Common myeloid progenitor, CD34-positive (primary cell): ENCODE results near the gene KDM2B.
"Not testable (repeated sequence)": the region's sequence is repeated elsewhere in the genome, so short reads cannot be mapped to it uniquely, and the experiment has no call there.

Source experiments
- CTCF ChIA-PET: fragments of 350-600 bp; sonication (Branson Sonifier 250); formaldehyde crosslinking; loops from one replicate; lab custom pipeline; 2021; ENCODE audit warnings: antibody characterized with exemption; lab: Charles Lee
- POLR2A ChIA-PET: fragments of 350-600 bp; sonication (Branson Sonifier 250); formaldehyde crosslinking; loops from one replicate; lab custom pipeline; 2021; ENCODE audit warnings: antibody characterized with exemption; lab: Charles Lee
- DNase-seq, 3 donors: peaks; one replicate each; pipeline versions ENCODE4 v3.0.0 to v3.0.0-alpha.2; 2013
- H3K27ac ChIP-seq, 2 experiments: 1 replicate in 1 of 2; 2 replicates in 1 of 2; pipeline ENCODE4 v1.7.0; 2013; ENCODE audit warnings: inconsistent platforms in 2 of 2, low read length in 2 of 2, mild to moderate bottlenecking in 2 of 2, low read depth in 1 of 2, moderate library complexity in 1 of 2; ENCODE audit not compliant: severe bottlenecking in 2 of 2, insufficient read depth in 1 of 2, poor library complexity in 1 of 2
- H3K27me3 ChIP-seq, 5 experiments: replicated peaks in 2 of 5; 1 replicate in 3 of 5; 2 replicates in 2 of 5; pipeline versions ENCODE4 v1.6.1 to v1.7.0; 2013; ENCODE audit warnings: low read length in 4 of 5, mild to moderate bottlenecking in 2 of 5, moderate library complexity in 2 of 5, inconsistent platforms in 1 of 5; ENCODE audit not compliant: insufficient read depth in 5 of 5, control insufficient read depth in 4 of 5
- H3K36me3 ChIP-seq, 4 experiments: 1 replicate in 2 of 4; 2 replicates in 2 of 4; pipeline versions ENCODE4 v1.6.1 to v1.7.0; 2013; ENCODE audit warnings: low read length in 3 of 4, control low read depth in 1 of 4, mild to moderate bottlenecking in 1 of 4; ENCODE audit not compliant: control insufficient read depth in 4 of 4, insufficient read depth in 4 of 4
- H3K4me1 ChIP-seq, 4 experiments: 1 replicate in 3 of 4; 2 replicates in 1 of 4; pipeline versions ENCODE4 v1.6.1 to v1.7.1; 2013; ENCODE audit warnings: low read length in 3 of 4, mild to moderate bottlenecking in 3 of 4, control low read depth in 1 of 4, inconsistent platforms in 1 of 4, moderate library complexity in 1 of 4; ENCODE audit not compliant: control insufficient read depth in 4 of 4, insufficient read depth in 4 of 4; ENCODE audit errors: control extremely low read depth in 1 of 4
- H3K4me3 ChIP-seq, 7 experiments: 1 replicate in 4 of 7; 2 replicates in 3 of 7; pipeline versions ENCODE4 v1.5.1 to v1.7.0; 2013; ENCODE audit warnings: mild to moderate bottlenecking in 7 of 7, low read length in 6 of 7, moderate library complexity in 6 of 7, inconsistent platforms in 2 of 7, low read depth in 2 of 7, control low read depth in 1 of 7; ENCODE audit not compliant: insufficient read depth in 4 of 7, control insufficient read depth in 1 of 7; ENCODE audit errors: extremely low read depth in 1 of 7
- H3K9me3 ChIP-seq, 5 experiments: 1 replicate in 4 of 5; 2 replicates in 1 of 5; pipeline versions ENCODE4 v1.6.1 to v1.7.1; 2013; ENCODE audit warnings: low read length in 4 of 5, mild to moderate bottlenecking in 2 of 5, inconsistent platforms in 1 of 5, low read depth in 1 of 5, moderate library complexity in 1 of 5; ENCODE audit not compliant: control insufficient read depth in 4 of 5, insufficient read depth in 2 of 5; ENCODE audit errors: control extremely low read depth in 1 of 5
- WGBS: methylation state at CpG from one replicate; pipeline ENCODE4 v1.1.5; 2013; ENCODE audit not compliant: insufficient coverage; 5-methylcytosine and 5-hydroxymethylcytosine counted together

The KDM2B gene

DNA sequence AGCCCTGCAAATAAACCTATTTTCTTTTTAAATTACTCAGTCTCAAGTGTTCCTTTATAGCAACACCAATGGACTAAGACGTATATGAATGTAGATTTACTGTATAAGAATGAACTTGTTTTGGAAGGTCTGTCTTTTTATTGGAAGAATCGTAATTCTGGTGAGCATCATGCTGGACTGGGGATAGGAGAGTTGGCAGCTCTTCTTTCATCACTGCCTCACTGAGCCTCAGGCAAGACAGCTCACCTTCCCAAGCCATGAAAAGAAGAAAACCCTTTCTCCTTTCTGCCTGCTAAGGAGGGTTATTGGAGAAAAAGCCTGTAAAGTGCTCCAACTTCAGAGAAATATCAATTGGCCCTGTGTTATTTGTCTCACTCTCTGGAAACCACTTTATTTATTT lies 190.0 kb downstream of the KDM2B start:
- Histone ChIP-seq H3K4me1 (peaks cover 0 to 13% (median 8%) of the 10 kb centered on the region in 4 experiments), H3K27ac (no peak overlapping the region), H3K9me3 (no peaks in the 10 kb centered on the region), H3K36me3 (no peaks in the 10 kb centered on the region), H3K4me3 (no peak overlapping the region), H3K27me3 (no peaks in the 10 kb centered on the region)
- ChIA-PET CTCF (interaction anchor here (1.7 kb wide), 1 partner anchor 52 kb away, joined by 4 read pairs; no protein-coding TSS in a partner anchor), POLR2A (interaction anchor here (0.6 kb wide), 1 partner anchor 60 kb away, joined by 5 read pairs; no protein-coding TSS in a partner anchor)
- no peak for DNase-seq
- WGBS = no CpG with 5 or more reads among the region's 2 CpGs

GRCh38 chr12:121388421-121388981 lies 192.3 kb downstream of the KDM2B start:
- Histone ChIP-seq H3K36me3 (no peaks in the 10 kb centered on the region), H3K4me3 (no peak overlapping the region), H3K27me3 (no peaks in the 10 kb centered on the region), H3K27ac (no peak overlapping the region), H3K9me3 (no peaks in the 10 kb centered on the region), H3K4me1 (peaks cover 0 to 13% (median 8%) of the 10 kb centered on the region in 4 experiments)
- ChIA-PET POLR2A (interaction anchor here (0.6 kb wide), 1 partner anchor 37 kb away, joined by 7 read pairs; the partner anchor contains the start of gene ANAPC5), CTCF (no interaction called here)
- DNase-seq = peak; percentile 27 to 78 (median 74)
- 43% methylated on average over 5 of the region's 5 CpGs for WGBS

GRCh38 chr12:121384891-121385290 lies 195.9 kb downstream of the KDM2B start:
- H3K4me3 ChIP-seq, DNase-seq, H3K36me3 ChIP-seq, H3K27ac ChIP-seq, H3K4me1 ChIP-seq, H3K27me3 ChIP-seq, H3K9me3 ChIP-seq, POLR2A ChIA-PET: not testable (repeated sequence)
- CTCF ChIA-PET = interaction anchor here (0.6 to 1.4 kb wide), 3 partner anchors 9 to 1224 kb away, joined by 3 to 4 read pairs (median 3); no protein-coding TSS in a partner anchor
- no CpG with 5 or more reads among the region's 6 CpGs for WGBS

- WGBS = 92% methylated on average over 9 of the region's 9 CpGs
- no peak overlapping the region for H3K27ac ChIP-seq
- H3K4me1 ChIP-seq = peaks cover 0 to 5% (median 4%) of the 10 kb centered on the region in 4 experiments
- H3K36me3 ChIP-seq = no peaks in the 10 kb centered on the region
- no peak for DNase-seq
- no peaks in the 10 kb centered on the region for H3K27me3 ChIP-seq
- H3K9me3 ChIP-seq = no peaks in the 10 kb centered on the region
- no peak overlapping the region for H3K4me3 ChIP-seq
- ChIA-PET POLR2A (no interaction called here), CTCF (interaction anchor here (1.2 to 1.8 kb wide), 4 partner anchors 14 to 43 kb away, joined by 3 to 5 read pairs (median 4); no protein-coding TSS in a partner anchor)
Observed at GRCh38 chr12:121383601-121384021, 197.2 kb downstream of the KDM2B start.

- POLR2A ChIA-PET = interaction anchor here (0.7 kb wide), 1 partner anchor 82 kb away, joined by 5 read pairs; no protein-coding TSS in a partner anchor
- H3K9me3 ChIP-seq = no peaks in the 10 kb centered on the region
- CTCF ChIA-PET = no interaction called here
- H3K27me3 ChIP-seq = no peaks in the 10 kb centered on the region
- no peak overlapping the region for H3K4me3 ChIP-seq
- no peaks in the 10 kb centered on the region for H3K36me3 ChIP-seq
- H3K27ac ChIP-seq = no peak overlapping the region
- DNase-seq = no peak
- WGBS = 96% methylated on average over 7 of the region's 10 CpGs
- H3K4me1 ChIP-seq = no peaks in the 10 kb centered on the region
Observed at GRCh38 chr12:121379945-121380344, 200.9 kb downstream of the KDM2B start.
